Esophagus (tissue), 2 donors: Measurements from ENCODE around the gene EP300. TPM values are rescaled to one million over a fixed set of nuclear protein-coding genes. Genes with fewer than 3 reads are reported as not detected.

Experiments
- H3K27ac ChIP-seq, 2 donors: one replicate each; pipeline ENCODE4 v1.5.1; 2013; ENCODE audit warnings: low read depth in 2 of 2, mild to moderate bottlenecking in 2 of 2, inconsistent platforms in 1 of 2, low read length in 1 of 2, moderate library complexity in 1 of 2
- H3K27me3 ChIP-seq, 2 donors: one replicate each; pipeline ENCODE4 v1.6.1; 2013; ENCODE audit warnings: low read length in 2 of 2, control low read depth in 1 of 2, mild to moderate bottlenecking in 1 of 2; ENCODE audit not compliant: insufficient read depth in 2 of 2, control insufficient read depth in 1 of 2
- H3K36me3 ChIP-seq, 2 donors: one replicate each; pipeline ENCODE4 v1.6.1; 2013; ENCODE audit warnings: low read length in 1 of 2; ENCODE audit not compliant: control insufficient read depth in 2 of 2, insufficient read depth in 2 of 2
- H3K4me1 ChIP-seq, 2 donors: one replicate each; pipeline ENCODE4 v1.6.1; 2013; ENCODE audit warnings: low read length in 1 of 2; ENCODE audit not compliant: control insufficient read depth in 2 of 2, insufficient read depth in 2 of 2
- H3K4me3 ChIP-seq, 2 donors: one replicate each; pipeline ENCODE4 v1.5.1; 2013; ENCODE audit warnings: low read length in 2 of 2, mild to moderate bottlenecking in 2 of 2, low read depth in 1 of 2, moderate library complexity in 1 of 2
- H3K9me3 ChIP-seq, 2 donors: one replicate each; pipeline ENCODE4 v1.6.1; 2013; ENCODE audit warnings: mild to moderate bottlenecking in 2 of 2, low read depth in 1 of 2, low read length in 1 of 2, moderate library complexity in 1 of 2; ENCODE audit not compliant: control insufficient read depth in 2 of 2, insufficient read depth in 1 of 2
- WGBS, 2 donors: extraction: QIAGEN DNeasy Blood & Tissue Kit; methylation state at CpG; one replicate each; pipeline ENCODE4 v1.1.7; 2013; 5-methylcytosine and 5-hydroxymethylcytosine counted together
- polyA plus RNA-seq, 2 donors: library from polyadenylated mRNA; stranded (reverse); fragments of 200-250 nt; gene quantifications; one replicate each; pipeline ENCODE4 v1.2.3, GENCODE V29; 2013
- donor health status: healthy with polysubstance abuse.
- donor health status: Bipolar disorder and iron deficiency.

The EP300 gene
- polyA plus RNA-seq, 2 donors, result 11.6 to 13.7 TPM

DNA sequence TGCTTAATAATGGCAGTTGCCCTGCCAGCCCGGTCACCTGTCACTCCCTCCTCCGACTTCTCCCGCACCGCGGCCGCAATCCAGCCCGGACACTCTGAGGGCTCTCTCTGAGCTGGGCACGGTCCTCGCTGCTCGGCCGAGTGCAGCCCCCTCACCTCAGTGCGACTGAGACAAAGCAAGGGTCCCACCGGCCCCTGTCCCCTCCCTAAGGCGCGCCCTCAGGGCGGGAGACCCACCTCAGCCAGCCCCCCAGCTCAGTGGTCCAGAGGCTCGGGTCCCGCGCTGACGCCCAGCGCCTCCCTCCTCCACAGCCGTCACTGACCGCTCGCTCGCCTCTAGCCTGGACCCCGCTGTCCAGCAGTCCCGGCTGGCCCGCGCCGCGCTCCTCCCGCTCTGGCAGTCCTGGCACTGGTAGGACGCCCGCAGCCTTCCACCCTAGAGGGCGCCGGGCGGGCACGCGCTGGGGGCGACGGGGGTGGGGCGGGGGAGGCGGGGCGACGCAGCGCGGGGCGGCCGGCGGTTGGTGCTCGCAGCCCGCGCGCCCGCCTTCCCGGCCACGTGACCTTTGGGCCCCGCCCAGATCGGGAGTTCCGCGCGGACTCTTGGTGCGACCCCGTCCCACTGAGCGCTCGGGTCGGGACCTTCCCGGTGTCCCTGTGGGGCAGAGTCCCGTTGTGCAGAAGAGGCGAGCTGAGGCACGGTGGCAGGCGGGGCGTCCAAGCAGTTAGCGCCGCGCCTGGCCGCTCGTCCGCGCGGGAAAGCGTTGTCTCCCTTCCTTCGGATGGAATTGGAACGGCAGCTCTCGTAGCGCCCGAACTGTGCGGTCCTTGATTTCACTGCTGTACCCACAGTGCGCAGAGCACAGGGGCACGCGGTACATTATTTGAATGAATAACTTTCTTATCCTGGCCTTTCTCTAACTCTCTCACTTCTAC, 104.9 kb downstream of the EP300 start:
- Histone ChIP-seq H3K36me3 (no peaks in the 10 kb centered on the region), H3K9me3 (no peaks in the 10 kb centered on the region), H3K27ac (peak overlapping the region; percentile 52 to 66), H3K27me3 (no peaks in the 10 kb centered on the region), H3K4me1 (peaks cover 0 to 5% of the 10 kb centered on the region in 2 donors), H3K4me3 (peak overlapping the region; percentile 54 to 84)
- WGBS, 2 donors, result 1% methylated on average over 81 to 91 of the region's 91 CpGs

DNA sequence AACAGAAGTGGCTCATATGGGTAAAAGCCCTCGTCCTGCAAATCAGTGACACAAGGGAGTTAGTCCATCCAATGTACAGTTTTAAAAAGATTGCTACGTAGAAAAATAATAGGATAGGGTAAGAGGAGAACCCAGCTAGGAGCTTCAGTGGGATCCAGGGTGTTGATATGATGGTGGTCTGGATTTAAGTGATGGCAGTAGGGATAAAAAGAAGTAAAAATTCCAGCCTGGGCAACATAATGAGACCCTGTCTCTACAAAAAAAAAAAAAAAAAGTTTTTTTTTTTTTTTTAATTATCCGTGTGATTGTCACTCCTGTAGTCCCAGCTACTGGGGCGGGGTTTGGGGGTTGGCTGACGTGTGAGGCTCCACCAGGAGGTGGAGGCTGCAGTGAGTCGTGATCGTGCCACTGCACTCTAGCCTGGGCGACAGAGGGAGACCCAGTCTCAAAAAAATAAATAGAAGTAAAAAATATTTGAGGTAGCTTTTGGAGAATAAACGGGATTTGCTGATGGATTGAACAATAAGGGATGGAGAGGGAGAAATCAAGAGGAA, 105.7 kb downstream of the EP300 start:
- Histone ChIP-seq H3K4me1 (peaks cover 0 to 5% of the 10 kb centered on the region in 2 donors), H3K27ac (peak overlapping the region in 1 of 2 donors; percentile 23), H3K27me3 (no peaks in the 10 kb centered on the region), H3K4me3 (peak overlapping the region; percentile 54 to 84), H3K9me3 (no peaks in the 10 kb centered on the region), H3K36me3 (no peaks in the 10 kb centered on the region)
- 2 to 4% methylated on average over 9 of the region's 9 CpGs for WGBS, 2 donors

DNA sequence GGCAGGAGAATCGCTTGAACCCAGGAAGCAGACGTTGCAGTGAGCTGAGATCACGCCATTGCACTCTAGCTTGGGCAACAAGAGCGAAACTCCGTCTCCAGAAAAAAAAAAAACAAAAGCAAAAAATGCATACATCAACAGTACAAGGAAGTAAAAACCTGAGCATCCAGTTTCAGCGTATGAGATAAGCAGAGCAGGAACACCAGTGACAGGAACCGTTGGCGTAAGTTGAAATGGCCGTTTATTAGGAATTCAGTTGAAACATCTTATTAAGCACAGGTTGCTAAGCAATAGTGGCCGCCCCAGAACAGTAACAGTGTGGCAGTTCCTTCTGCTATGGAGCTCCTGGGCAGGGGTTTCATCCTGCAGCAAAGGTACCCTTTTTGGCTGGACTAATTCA, 108.7 kb downstream of the EP300 start:
- Histone ChIP-seq H3K36me3 (no peaks in the 10 kb centered on the region), H3K4me1 (peaks cover 0 to 7% of the 10 kb centered on the region in 2 donors), H3K27ac (no peak overlapping the region), H3K27me3 (no peaks in the 10 kb centered on the region), H3K9me3 (no peaks in the 10 kb centered on the region), H3K4me3 (no peak overlapping the region)
- 46 to 57% methylated on average over 10 of the region's 10 CpGs for WGBS, 2 donors

DNA sequence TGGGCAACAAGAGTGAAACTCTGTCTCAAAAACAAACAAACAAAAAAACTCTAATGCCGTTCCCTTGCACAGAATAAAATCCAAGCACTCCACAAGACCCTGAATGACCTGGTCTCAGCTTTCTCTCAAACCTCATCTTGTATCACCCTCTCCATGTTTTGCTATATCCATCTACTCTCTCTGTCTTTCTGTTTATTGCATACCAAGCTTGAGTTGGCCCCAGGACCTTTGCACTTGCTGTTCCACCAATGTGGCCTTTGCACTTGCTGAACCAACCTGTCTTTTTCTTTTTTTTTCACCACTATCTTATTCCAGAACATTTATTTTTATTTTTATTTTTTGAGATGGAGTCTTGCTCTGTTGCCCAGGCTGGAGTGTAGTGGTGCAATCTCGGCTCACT, 110.7 kb downstream of the EP300 start:
- Histone ChIP-seq H3K27ac (no peak overlapping the region), H3K4me1 (peaks cover 0 to 3% of the 10 kb centered on the region in 2 donors), H3K4me3 (no peak overlapping the region), H3K27me3 (no peaks in the 10 kb centered on the region), H3K36me3 (no peaks in the 10 kb centered on the region), H3K9me3 (no peaks in the 10 kb centered on the region)
- WGBS, 2 donors, result 91 to 92% methylated on average over 2 of the region's 2 CpGs

DNA sequence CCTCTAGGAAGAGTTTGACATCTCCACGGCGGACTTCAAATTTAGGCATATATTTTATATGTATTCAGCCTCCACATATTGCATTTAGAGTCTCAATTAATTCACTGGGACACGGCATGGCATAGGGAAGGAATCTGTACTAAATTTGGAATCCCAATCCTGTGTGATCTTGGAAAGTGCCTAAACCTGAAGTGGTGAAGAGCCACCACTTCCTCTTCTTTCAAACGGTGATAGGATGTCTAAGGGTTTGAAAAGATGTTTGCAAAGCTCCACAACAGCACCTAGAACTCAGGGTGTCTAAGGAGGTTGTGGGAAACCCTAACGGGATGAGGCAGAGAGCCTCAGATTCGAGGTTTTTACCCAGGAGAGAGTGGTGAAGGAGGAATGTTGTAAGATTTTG, 111.7 kb downstream of the EP300 start:
- Histone ChIP-seq H3K27me3 (no peaks in the 10 kb centered on the region), H3K27ac (no peak overlapping the region), H3K36me3 (no peaks in the 10 kb centered on the region), H3K4me3 (no peak overlapping the region), H3K4me1 (peaks cover 0 to 3% of the 10 kb centered on the region in 2 donors), H3K9me3 (no peaks in the 10 kb centered on the region)
- WGBS, 2 donors, result 61 to 65% methylated on average over 6 of the region's 6 CpGs

DNA sequence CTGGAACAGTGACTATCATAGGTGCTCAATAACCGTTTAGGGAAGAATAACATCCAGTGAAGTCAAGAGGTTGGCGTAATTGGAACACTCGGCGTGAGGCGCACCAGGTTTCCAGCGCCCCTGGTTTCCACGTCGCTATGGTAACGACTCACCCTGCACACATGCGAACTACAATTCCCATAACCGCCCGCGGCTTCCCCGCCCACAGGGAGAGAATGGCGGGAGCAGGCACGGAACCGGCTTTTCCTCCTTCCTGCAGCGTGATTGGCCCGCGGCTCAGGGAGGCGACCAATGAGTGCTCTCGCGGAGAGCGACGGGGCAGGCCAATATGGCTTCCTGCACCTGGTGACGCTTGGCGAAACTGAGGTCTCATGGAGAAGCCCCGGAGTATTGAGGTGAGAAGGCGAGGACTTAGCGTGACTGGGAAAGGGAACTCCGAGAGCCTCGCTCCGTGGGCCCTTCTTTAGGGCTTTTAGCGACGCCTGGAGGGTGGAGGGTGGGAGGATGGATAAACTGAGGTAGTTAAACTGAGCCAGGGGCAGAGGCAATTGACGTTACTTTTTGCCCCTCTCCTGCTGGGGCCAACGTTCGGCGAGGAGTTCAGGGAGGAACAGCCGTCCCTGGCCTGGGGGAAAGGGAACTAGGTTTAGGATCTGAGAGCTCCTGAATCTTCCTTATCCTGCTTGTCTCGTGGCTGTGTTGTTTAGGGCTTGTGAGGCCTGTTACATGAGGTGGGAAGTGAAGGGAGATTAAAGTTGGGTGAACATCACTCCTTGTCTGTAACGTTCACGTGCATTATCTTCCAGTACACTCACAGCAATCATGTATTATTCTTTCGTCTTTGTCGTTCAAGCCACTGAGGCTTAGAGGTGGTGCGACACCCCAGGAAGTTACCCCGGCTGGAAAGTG, 112.9 kb downstream of the EP300 start, which contains the start of gene L3MBTL2:
Gene L3MBTL2 (plus strand): TSS at position 321 of the 909 bp plus-strand sequence. CDS start 51 bp downstream, at position 372.
- Histone ChIP-seq H3K36me3 (peaks cover 0 to 4% of the 10 kb centered on the region in 2 donors), H3K4me3 (peak within 1 kb of the TSS; percentile 87 to 94), H3K4me1 (peaks cover 0 to 3% of the 10 kb centered on the region in 2 donors), H3K27me3 (no peaks in the 10 kb centered on the region), H3K27ac (peak within 1 kb of the TSS; percentile 75 to 90), H3K9me3 (no peaks in the 10 kb centered on the region)
- WGBS, 2 donors, result 1 to 2% methylated on average over 47 of the region's 47 CpGs

DNA sequence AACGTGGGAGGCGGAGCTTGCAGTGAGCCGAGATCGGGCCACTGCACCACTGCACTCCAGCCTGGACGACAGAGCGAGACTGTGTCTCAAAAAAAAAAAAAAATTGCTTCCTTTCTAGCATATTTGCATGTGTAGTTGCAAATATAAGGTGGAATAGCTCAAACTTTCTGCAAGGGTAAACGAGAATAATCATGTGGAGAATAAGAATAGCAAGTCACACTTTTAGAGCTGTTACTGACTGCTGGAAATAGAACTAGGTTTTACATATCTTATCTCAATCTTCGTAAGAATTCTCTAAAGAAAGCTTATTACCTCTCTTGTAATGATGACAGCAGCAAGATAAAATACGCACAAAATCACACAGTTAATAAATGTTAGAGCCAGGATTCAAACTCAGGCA, 114.3 kb downstream of the EP300 start:
- WGBS, 2 donors, result 91 to 92% methylated on average over 9 of the region's 9 CpGs
- H3K36me3 ChIP-seq, result peaks cover 4% of the 10 kb centered on the region in 2 donors
- peaks cover 0 to 3% of the 10 kb centered on the region in 2 donors for H3K4me1 ChIP-seq
- H3K9me3 ChIP-seq, result no peaks in the 10 kb centered on the region
- no peak overlapping the region for H3K27ac ChIP-seq
- H3K4me3 ChIP-seq, result no peak overlapping the region
- no peaks in the 10 kb centered on the region for H3K27me3 ChIP-seq

DNA sequence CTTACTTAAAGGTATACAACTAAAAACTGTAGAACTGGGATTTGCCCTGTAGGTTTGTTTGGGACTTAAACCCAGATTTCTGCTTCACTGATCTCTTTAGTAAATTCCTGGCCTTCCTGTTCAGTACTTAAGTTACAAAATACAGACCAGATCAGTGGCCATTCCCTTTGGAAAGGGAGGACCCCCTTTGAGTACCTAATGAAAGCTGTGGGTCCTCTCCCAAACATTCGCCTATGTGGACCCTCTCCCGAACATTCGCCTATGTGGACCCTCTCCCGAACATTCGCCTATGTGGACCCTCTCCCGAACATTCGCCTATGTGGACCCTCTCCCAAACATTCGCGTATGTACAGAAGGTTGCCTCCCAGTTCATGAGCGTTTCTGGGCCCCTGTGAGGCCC, 123.0 kb downstream of the EP300 start:
- no peak overlapping the region for H3K4me3 ChIP-seq
- no peaks in the 10 kb centered on the region for H3K27me3 ChIP-seq
- no peaks in the 10 kb centered on the region for H3K9me3 ChIP-seq
- WGBS, 2 donors, result 97 to 98% methylated on average over 10 of the region's 10 CpGs
- peaks cover 0 to 3% of the 10 kb centered on the region in 2 donors for H3K4me1 ChIP-seq
- H3K36me3 ChIP-seq, result peaks cover 0 to 13% of the 10 kb centered on the region in 2 donors
- no peak overlapping the region for H3K27ac ChIP-seq

DNA sequence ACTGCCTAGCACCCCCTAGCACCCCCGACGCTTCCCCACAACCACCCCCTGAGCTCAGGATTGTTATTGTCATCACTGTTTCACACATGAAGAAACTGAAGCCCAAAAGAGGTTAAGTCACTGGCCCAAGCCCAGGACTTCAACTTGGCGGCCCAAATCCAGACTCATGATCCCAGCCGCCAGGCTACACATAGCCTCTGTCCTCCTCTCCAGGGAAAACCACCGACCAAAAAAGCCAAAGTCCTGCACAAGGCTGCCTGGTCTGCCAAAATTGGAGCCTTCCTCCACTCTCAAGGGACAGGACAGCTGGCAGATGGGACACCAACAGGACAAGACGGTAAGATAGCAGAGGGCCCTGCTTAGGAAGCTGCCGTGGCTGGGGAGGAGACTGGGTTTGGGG, 123.5 kb downstream of the EP300 start:
- WGBS, 2 donors, result 91 to 92% methylated on average over 7 of the region's 7 CpGs
- peaks cover 2 to 13% of the 10 kb centered on the region in 2 donors for H3K36me3 ChIP-seq
- peak overlapping the region in 1 of 2 donors; percentile 48 for H3K27ac ChIP-seq
- no peaks in the 10 kb centered on the region for H3K27me3 ChIP-seq
- no peaks in the 10 kb centered on the region for H3K9me3 ChIP-seq
- H3K4me1 ChIP-seq, result peaks cover 0 to 3% of the 10 kb centered on the region in 2 donors
- no peak overlapping the region for H3K4me3 ChIP-seq
